HG02759 (cell line): ENCODE measurements around the gene RARG.
"Not testable (repeated sequence)": the region's sequence is repeated elsewhere in the genome, so short reads cannot be mapped to it uniquely, and the experiment has no call there.

Experiments
- ATAC-seq: cut with Tn5 transposase; IDR thresholded peaks from one replicate; pipeline ENCODE4 v1.9.1; 2021; ENCODE audit warnings: mild to moderate bottlenecking, moderate library complexity; ENCODE audit not compliant: unreplicated experiment

The RARG gene

GRCh38 chr12:53174881-53175491 lies 57.0 kb downstream of the RARG start:
- ATAC-seq: no peak

- ATAC-seq: no peak
Measured at GRCh38 chr12:53173085-53173715, 58.8 kb downstream of the RARG start.

GRCh38 chr12:53172352-53172751 lies 59.7 kb downstream of the RARG start:
- ATAC-seq: no peak

- no peak for ATAC-seq
Measured at GRCh38 chr12:53171725-53172329, 60.2 kb downstream of the RARG start.

- ATAC-seq: no peak
Measured at GRCh38 chr12:53170876-53171724, 60.9 kb downstream of the RARG start.

GRCh38 chr12:53170215-53170614 lies 61.8 kb downstream of the RARG start:
- no peak for ATAC-seq

GRCh38 chr12:53169644-53170043 lies 62.4 kb downstream of the RARG start:
- no peak for ATAC-seq

- ATAC-seq: no peak
Measured at GRCh38 chr12:53166837-53167236, 65.2 kb downstream of the RARG start.

- ATAC-seq: not testable (repeated sequence)
Measured at GRCh38 chr12:53163008-53163407, 69.0 kb downstream of the RARG start.

- no peak for ATAC-seq
Measured at GRCh38 chr12:53161119-53161911, 70.7 kb downstream of the RARG start.

- no peak for ATAC-seq
Measured at GRCh38 chr12:53160673-53161072, 71.3 kb downstream of the RARG start.
